Measurements from ENCODE around the gene ABAT.

Gene ABAT

GRCh38 chr16:8822403-8822802, 148.0 kb downstream of the ABAT start:
- H3K27ac ChIP-seq: no peak overlapping the region
- TF ChIP-seq ZFX (IDR thresholded peaks at IDR 0.05; ENCODE audit: borderline replicate concordance) (no peak), CTCF (IDR thresholded peaks at IDR 0.05) (no peak)

GRCh38 chr16:8826278-8826879, 152.0 kb downstream of the ABAT start:
- TF ChIP-seq ZFX (IDR thresholded peaks at IDR 0.05; ENCODE audit: borderline replicate concordance): no peak
- no peak for TF ChIP-seq CTCF (IDR thresholded peaks at IDR 0.05)
- H3K27ac ChIP-seq: no peak overlapping the region

DNA sequence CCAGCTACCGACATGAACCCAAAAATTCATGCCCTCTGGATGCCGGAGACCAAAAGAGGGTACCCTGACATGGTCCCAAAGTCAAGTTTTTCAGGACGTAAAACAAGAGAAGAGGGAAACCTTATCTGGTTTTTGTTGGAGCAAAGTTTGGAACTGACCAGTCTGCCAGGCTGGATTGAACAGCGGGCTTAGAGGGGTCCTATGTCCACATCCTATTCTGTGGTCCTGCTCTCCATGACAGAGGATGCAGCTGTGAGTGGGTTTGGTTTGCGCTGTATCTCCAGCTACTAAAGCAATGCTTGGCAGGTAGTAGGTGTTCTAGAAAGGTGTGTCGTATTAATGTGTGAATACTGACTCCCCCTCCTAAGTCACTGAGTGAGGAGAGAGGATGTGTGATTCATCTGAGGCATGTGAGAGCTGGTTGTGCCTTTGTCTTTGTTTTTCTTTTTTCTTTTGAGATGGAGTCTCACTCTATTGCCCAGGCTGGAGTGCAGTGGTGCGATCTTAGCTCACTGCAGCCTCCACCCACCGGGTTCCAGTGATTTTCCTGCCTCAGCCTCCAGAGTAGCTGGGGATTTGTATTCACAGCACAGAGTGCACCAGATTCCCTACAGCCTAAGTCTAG, 154.2 kb downstream of the ABAT start:
- TF ChIP-seq ZFX (IDR thresholded peaks at IDR 0.05; ENCODE audit: borderline replicate concordance) (no peak), CTCF (IDR thresholded peaks at IDR 0.05) (no peak)
- no peak overlapping the region for H3K27ac ChIP-seq

DNA sequence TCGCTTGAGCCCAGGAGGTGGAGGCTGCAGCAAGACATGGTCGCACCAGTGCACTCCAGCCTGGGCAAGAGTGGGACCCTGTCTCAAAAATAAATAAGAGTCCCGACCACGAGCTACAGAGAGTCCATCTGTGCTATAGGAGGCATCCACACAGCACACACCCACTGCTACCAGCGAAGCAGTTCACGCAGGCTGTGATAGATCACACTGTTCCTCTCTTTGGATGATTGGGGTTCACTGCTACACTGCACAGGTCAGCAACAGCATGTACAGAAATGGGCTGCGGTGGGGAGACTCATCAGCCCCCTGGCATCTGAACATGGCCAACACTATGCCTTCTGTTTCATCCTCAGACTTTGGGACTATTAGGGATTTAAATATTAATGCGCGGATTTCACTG, 157.0 kb downstream of the ABAT start:
- no peak for TF ChIP-seq CTCF (IDR thresholded peaks at IDR 0.05)
- TF ChIP-seq ZFX (IDR thresholded peaks at IDR 0.05; ENCODE audit: borderline replicate concordance): no peak
- no peak overlapping the region for H3K27ac ChIP-seq

- no peak overlapping the region for H3K27ac ChIP-seq
- TF ChIP-seq CTCF (IDR thresholded peaks at IDR 0.05): no peak
- TF ChIP-seq ZFX (IDR thresholded peaks at IDR 0.05; ENCODE audit: borderline replicate concordance): no peak
Measured at GRCh38 chr16:8831871-8832716, 157.7 kb downstream of the ABAT start.

DNA sequence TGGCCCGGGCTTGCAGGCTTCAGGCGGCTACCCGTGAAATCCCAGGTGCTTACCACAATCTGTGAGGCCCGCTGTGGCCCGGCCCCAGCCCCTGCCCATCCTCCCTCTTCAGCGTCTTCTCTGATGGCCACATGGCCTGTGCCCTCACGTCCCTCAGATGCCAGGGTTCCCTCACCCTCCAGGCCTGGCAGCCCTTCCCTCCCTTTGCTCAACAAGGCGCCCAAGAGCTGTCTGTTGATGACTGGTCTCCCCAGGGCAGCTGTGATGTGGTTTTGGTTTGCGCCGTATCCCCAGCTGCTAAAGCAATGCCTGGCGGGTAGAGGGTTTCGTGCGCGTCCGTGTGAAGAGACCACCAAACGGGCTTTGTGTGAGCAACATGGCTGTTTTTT, 158.3 kb downstream of the ABAT start:
- TF ChIP-seq ZFX (IDR thresholded peaks at IDR 0.05; ENCODE audit: borderline replicate concordance): no peak
- no peak for TF ChIP-seq CTCF (IDR thresholded peaks at IDR 0.05)
- H3K27ac ChIP-seq: no peak overlapping the region
